ENCODE results near the gene CORO2A. TPM values are rescaled to one million over a fixed set of nuclear protein-coding genes. Genes with fewer than 3 reads are reported as not detected.

CORO2A gene
- total RNA-seq, 1 experiment from 2014 or later: 15.8 TPM

- H3K18ac ChIP-seq (ENCODE audit: insufficient read length, low read depth, low read length): no peak overlapping the region
- peaks cover 4 to 51% (median 29%) of the 10 kb centered on the region in 3 experiments for H3K36me3 Mint-ChIP-seq (ENCODE audit: insufficient read depth in 1 of 3, low read depth in 3 of 3)
- H3K56ac ChIP-seq (ENCODE audit: insufficient read length, low read depth, low read length): no peak overlapping the region
- no peak overlapping the region for H2AK5ac ChIP-seq (ENCODE audit: insufficient read length, low read length)
- H4K20me1 ChIP-seq (ENCODE audit: control insufficient read depth, insufficient read depth, insufficient read length): no peaks in the 10 kb centered on the region
- H3T11ph ChIP-seq (ENCODE audit: low read length): no peak overlapping the region
- H4K91ac ChIP-seq (ENCODE audit: insufficient read length, low read depth, low read length): no peak overlapping the region
- H3K4me2 ChIP-seq (ENCODE audit: insufficient read depth, insufficient read length, low read length): no peak overlapping the region
- no peak overlapping the region for H3K4me3 Mint-ChIP-seq
- H3K9me3 ChIP-seq (ENCODE audit: control insufficient read depth, low read depth, low read length): no peaks in the 10 kb centered on the region
- DNase-seq: no peak
- no peak overlapping the region for H3K4ac ChIP-seq (ENCODE audit: low read depth, low read length)
- H3K27ac ChIP-seq (ENCODE audit: insufficient read length, low read depth, low read length): no peak overlapping the region
- H2BK120ac ChIP-seq (ENCODE audit: low read depth, low read length, poor library complexity, severe bottlenecking): no peak overlapping the region
- H3K4me1 Mint-ChIP-seq: peaks cover 15 to 22% of the 10 kb centered on the region in 2 experiments
- WGBS (ENCODE audit: extremely low coverage, insufficient read length, low lambda C conversion rate): no CpG with 5 or more reads among the region's 12 CpGs
- no peaks in the 10 kb centered on the region for H3K9me3 Mint-ChIP-seq
- H3K79me1 ChIP-seq (ENCODE audit: insufficient read depth, low read depth, low read length, poor library complexity, severe bottlenecking): no peaks in the 10 kb centered on the region
- H2BK5ac ChIP-seq (ENCODE audit: insufficient read length, low read length): no peak overlapping the region
- H2AFZ ChIP-seq (ENCODE audit: low read length): no peak overlapping the region
- H4K8ac ChIP-seq (replicated peaks; ENCODE audit: insufficient read length, low read depth, low read length): no peak overlapping the region
- H3K23ac ChIP-seq (ENCODE audit: insufficient read length, low read depth, low read length): no peak overlapping the region
- no peak overlapping the region for H2BK12ac ChIP-seq (ENCODE audit: insufficient read length, low read depth, low read length)
- no peak overlapping the region for H2BK20ac ChIP-seq (ENCODE audit: low read depth, low read length, poor library complexity, severe bottlenecking)
- no peaks in the 10 kb centered on the region for H3K27me3 Mint-ChIP-seq (ENCODE audit: low read depth)
- peaks cover 6% of the 10 kb centered on the region for H3K4me1 ChIP-seq (ENCODE audit: insufficient read depth, low read length)
- H3K79me2 ChIP-seq (ENCODE audit: insufficient read depth, low read length): no peaks in the 10 kb centered on the region
- H3K14ac ChIP-seq (ENCODE audit: insufficient read depth, low read length): no peak overlapping the region
- H3K27me3 ChIP-seq (ENCODE audit: insufficient read depth, low read length): no peaks in the 10 kb centered on the region
- no peak overlapping the region for H3K9ac ChIP-seq (ENCODE audit: extremely low read depth, insufficient read length, low read length)
- TF ChIP-seq CTCF (conservative IDR thresholded peaks at IDR 0.05): no peak
- H3K23me2 ChIP-seq (ENCODE audit: insufficient read length, low read depth, low read length, poor library complexity, severe bottlenecking): no peaks in the 10 kb centered on the region
- no peak overlapping the region for H2BK15ac ChIP-seq (ENCODE audit: low read depth, low read length)
- no peak overlapping the region for H3K27ac Mint-ChIP-seq
- H4K5ac ChIP-seq (ENCODE audit: insufficient read length, low read depth, low read length): no peak overlapping the region
Measured at GRCh38 chr9:98080780-98081179, 111.7 kb downstream of the CORO2A start.
